ENCODE measurements around the gene CACNG7.

DNA sequence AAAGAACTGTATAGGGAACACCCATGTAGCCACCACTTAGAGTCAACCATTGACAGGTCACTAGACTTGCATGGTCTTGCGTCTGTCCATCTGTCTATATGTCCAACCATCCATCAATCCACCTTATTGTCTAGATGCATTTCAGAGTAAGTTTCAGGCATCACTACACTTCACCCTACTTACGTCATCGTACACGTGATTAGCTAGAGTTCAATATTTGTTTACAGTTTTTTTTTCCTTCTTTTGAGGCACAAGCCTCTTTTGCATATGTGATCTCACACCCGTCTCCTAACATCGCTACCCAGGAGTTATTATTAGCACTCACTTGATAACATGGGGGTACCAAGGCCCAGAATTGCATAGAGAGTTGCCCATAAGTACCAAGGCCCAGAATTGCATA lies 6.9 kb downstream of the CACNG7 start:
- TF ChIP-seq POLR2AphosphoS5 (IDR thresholded peaks at IDR 0.05; ENCODE audit: low read depth, low read length), result no peak
- no peak for TF ChIP-seq POLR2A (IDR thresholded peaks at IDR 0.05; ENCODE audit: low read depth, low read length)
